H1 (cell line): ENCODE measurements around the gene ZNF101. TPM values are rescaled to one million over a fixed set of nuclear protein-coding genes. Genes with fewer than 3 reads are reported as not detected.

Source experiments
- ASH2L ChIP-seq: fragments of 200-600, 300-600 bp; sonication (generic); IDR thresholded peaks from one replicate; pipeline ENCODE4 v1.7.1; 2017; ENCODE audit warnings: low read length
- CREB1 ChIP-seq: IDR thresholded peaks from 2 replicates; pipeline ENCODE4 v1.6.1; 2012; ENCODE audit warnings: inconsistent platforms
- EP300 ChIP-seq, 2 experiments: IDR thresholded peaks; 1 replicate in 1 of 2; 2 replicates in 1 of 2; pipeline ENCODE4 v1.6.1; 2011 to 2012; ENCODE audit warnings: low read depth in 2 of 2, low read length in 2 of 2, mild to moderate bottlenecking in 2 of 2, borderline replicate concordance in 1 of 2, inconsistent platforms in 1 of 2, moderate library complexity in 1 of 2
- GABPA ChIP-seq: IDR thresholded peaks from 2 replicates; pipeline ENCODE4 v1.6.1; 2011; ENCODE audit warnings: mild to moderate bottlenecking, low read length, moderate library complexity, borderline replicate concordance; ENCODE audit not compliant: insufficient read depth
- KDM4A ChIP-seq: IDR thresholded peaks from one replicate; pipeline ENCODE4 v1.7.1; 2012; ENCODE audit warnings: low read depth, mild to moderate bottlenecking, moderate library complexity, low read length, inconsistent platforms; ENCODE audit not compliant: severe bottlenecking
- PHF8 ChIP-seq: fragments of 200-600 bp; sonication (generic); conservative IDR thresholded peaks from 2 replicates; pipeline ENCODE4 v1.7.1; 2012; ENCODE audit warnings: low read depth, mild to moderate bottlenecking, inconsistent platforms, low read length, moderate library complexity
- ZNF274 ChIP-seq: IDR thresholded peaks from 2 replicates; pipeline ENCODE4 v1.7.0; 2012; ENCODE audit warnings: low read length, borderline replicate concordance; ENCODE audit errors: extremely low read depth
- polyA plus RNA-seq, 7 experiments: library from polyadenylated mRNA; depleted of rRNA in 3 of 7; stranded (reverse) in 5 of 7; unstranded in 2 of 7; fragments of >200 nt in 5 of 7; fragments of 200-250 nt in 2 of 7; gene quantifications; 1 replicate in 5 of 7; 2 replicates in 1 of 7; 4 replicates in 1 of 7; pipeline versions ENCODE4 v1.2.1 to v1.2.3, GENCODE V29; 2011 to 2013; ENCODE audit warnings: missing spikeins in 2 of 7, mixed read lengths in 2 of 7
- total RNA-seq: library from RNA; stranded (reverse); fragmentation: NEBNext Ultra II Directional; extraction: Animal tissue kit (Norgen Biotek cat#: 25700); gene quantifications from 2 replicates; pipeline ENCODE4 v1.2.1, GENCODE V29; 2021

Gene ZNF101
- total and polyA plus RNA-seq, 2 of the 8 experiments (the other 6 are each of a cell fraction or from before 2014, with no cell fraction given): 13.0 to 50.9 TPM

- no peak for TF ChIP-seq CREB1
- no peak for TF ChIP-seq ZNF274
- no peak for TF ChIP-seq GABPA
- TF ChIP-seq ASH2L: no peak
- no peak for TF ChIP-seq KDM4A
- no peak for TF ChIP-seq PHF8
- TF ChIP-seq EP300 (IDR thresholded peaks at IDR 0.05; ENCODE audit: borderline replicate concordance in 1 of 2, low read depth in 2 of 2, low read length in 2 of 2): no peak
- TF ChIP-seq, all 59 proteins: peak for 0
Observed at GRCh38 chr19:19642506-19643157, 26.0 kb upstream of the ZNF101 start (continued).
